Esophagus muscularis mucosa (tissue), 4 donors: ENCODE results near the gene DDX39B. TPM values are rescaled to one million over a fixed set of nuclear protein-coding genes. Genes with fewer than 3 reads are reported as not detected.

Experiments
- DNase-seq: peaks from one replicate; pipeline ENCODE4 v3.0.0-alpha.2; 2017; ENCODE audit errors: extremely low spot score
- H3K27ac ChIP-seq, 4 donors: fragments of 200-600 bp; sonication (generic); replicated peaks in 1 of 4; 1 replicate in 3 of 4; 2 replicates in 1 of 4; pipeline ENCODE4 v1.5.1; 2016 to 2019; ENCODE audit warnings: mild to moderate bottlenecking in 1 of 4
- H3K27me3 ChIP-seq, 4 donors: fragments of 200-600 bp; sonication (generic); one replicate each; pipeline versions ENCODE4 v1.5.1 to v1.6.0; 2016 to 2019
- H3K36me3 ChIP-seq, 4 donors: fragments of 200-600 bp; sonication (generic); one replicate each; pipeline ENCODE4 v1.5.1; 2016 to 2019
- H3K4me1 ChIP-seq, 4 donors: fragments of 200-600 bp; sonication (generic); one replicate each; pipeline ENCODE4 v1.5.1; 2016 to 2019
- H3K4me3 ChIP-seq, 4 donors: fragments of 200-600 bp; sonication (generic); 1 replicate in 2 of 4; 2 replicates in 2 of 4; pipeline ENCODE4 v1.5.1; 2016 to 2019; ENCODE audit warnings: mild to moderate bottlenecking in 4 of 4, moderate library complexity in 1 of 4
- H3K9me3 ChIP-seq, 4 donors: fragments of 200-600 bp; sonication (generic); 1 replicate in 3 of 4; 2 replicates in 1 of 4; pipeline ENCODE4 v1.5.1; 2016 to 2019
- CTCF ChIP-seq, 3 experiments: fragments of 200-600 bp in 2 of 3; fragments of 450-650 bp in 1 of 3; sonication (generic) in 2 of 3; IDR thresholded peaks; one replicate each; pipeline ENCODE4 v1.5.1; 2017 to 2019; ENCODE audit warnings: antibody characterized with exemption in 3 of 3, mild to moderate bottlenecking in 2 of 3, moderate library complexity in 1 of 3
- EP300 ChIP-seq: sonication (generic); formaldehyde crosslinking; IDR thresholded peaks from one replicate; pipeline ENCODE4 v1.6.1; 2017; ENCODE audit warnings: antibody characterized with exemption
- POLR2A ChIP-seq: fragments of 450-650 bp; IDR thresholded peaks from one replicate; pipeline ENCODE4 v1.6.1; 2017; ENCODE audit warnings: antibody characterized with exemption, moderate library complexity, mild to moderate bottlenecking, low read depth
- POLR2AphosphoS5 ChIP-seq, 2 donors: sonication (generic); formaldehyde crosslinking; IDR thresholded peaks; one replicate each; pipeline ENCODE4 v1.6.1; 2017; ENCODE audit warnings: antibody characterized with exemption in 2 of 2
- WGBS: methylation state at CpG from one replicate; pipeline ENCODE4 v1.1.5; 2018; 5-methylcytosine and 5-hydroxymethylcytosine counted together
- intact Hi-C: fragments of 100-400 bp; cut with DNase I; formaldehyde crosslinking; loops from one replicate; pipeline ENCODE4 v1.15.1; 2023
- total RNA-seq, 4 donors: library from RNA; depleted of rRNA; stranded (reverse); fragments of >200 nt; gene quantifications; one replicate each; pipeline versions ENCODE4 v1.1.0 to v1.2.1, GENCODE V29; 2016

DDX39B gene
- total RNA-seq, 4 donors from 2014 or later: 186 to 257 (median 213) TPM

- no peak overlapping the region for H3K4me3 ChIP-seq
- H3K9me3 ChIP-seq: no peaks in the 10 kb centered on the region
- TF ChIP-seq POLR2AphosphoS5 (IDR thresholded peaks at IDR 0.05) (no peak), POLR2A (no peak), EP300 (no peak), CTCF (IDR thresholded peaks at IDR 0.05) (no peak)
- H3K36me3 ChIP-seq: peaks cover 54 to 70% (median 69%) of the 10 kb centered on the region in 4 donors
- no peak overlapping the region for H3K27ac ChIP-seq
- DNase-seq: no peak
- no peaks in the 10 kb centered on the region for H3K27me3 ChIP-seq
- intact Hi-C loops: no loop called here
- 77% methylated on average over 7 of the region's 7 CpGs for WGBS
- H3K4me1 ChIP-seq: peaks cover 0 to 3% (median 1%) of the 10 kb centered on the region in 4 donors
Measured at GRCh38 chr6:31531162-31531561, 10.6 kb downstream of the DDX39B start.

DNA sequence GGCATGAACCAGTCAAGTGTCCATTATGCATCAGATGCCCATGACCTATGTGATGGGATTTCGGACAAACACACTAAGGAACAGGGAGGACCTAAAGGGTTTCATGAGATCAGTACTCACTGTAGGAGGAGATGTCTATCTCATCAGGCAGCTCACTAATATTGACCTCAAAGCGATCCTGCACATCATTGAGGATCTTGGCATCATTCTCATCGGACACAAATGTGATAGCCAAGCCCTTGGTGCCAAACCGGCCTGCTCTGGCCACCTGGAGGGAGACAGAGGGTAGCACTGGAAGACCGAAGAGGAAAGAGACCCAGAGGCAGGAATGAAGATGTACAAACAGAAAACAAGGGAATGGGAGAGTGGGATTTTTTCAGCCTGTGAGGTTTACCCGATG is 11.1 kb downstream of the DDX39B start:
- intact Hi-C loops: no loop called here
- Histone ChIP-seq H3K9me3 (no peaks in the 10 kb centered on the region), H3K27me3 (no peaks in the 10 kb centered on the region), H3K4me3 (no peak overlapping the region), H3K27ac (no peak overlapping the region), H3K4me1 (no peaks in the 10 kb centered on the region), H3K36me3 (peaks cover 49 to 65% (median 64%) of the 10 kb centered on the region in 4 donors)
- TF ChIP-seq POLR2A (no peak), POLR2AphosphoS5 (IDR thresholded peaks at IDR 0.05) (no peak), CTCF (IDR thresholded peaks at IDR 0.05) (no peak), EP300 (no peak)
- 66% methylated on average over 6 of the region's 6 CpGs for WGBS
- no peak for DNase-seq

- TF ChIP-seq POLR2A: no peak
- TF ChIP-seq EP300: no peak
- no peak for TF ChIP-seq POLR2AphosphoS5 (IDR thresholded peaks at IDR 0.05)
- no peak for TF ChIP-seq CTCF (IDR thresholded peaks at IDR 0.05)
- intact Hi-C loops: no loop called here
- Histone ChIP-seq H3K27ac (no peak overlapping the region), H3K9me3 (no peaks in the 10 kb centered on the region), H3K36me3 (peaks cover 38 to 54% (median 53%) of the 10 kb centered on the region in 4 donors), H3K4me3 (no peak overlapping the region), H3K27me3 (no peaks in the 10 kb centered on the region), H3K4me1 (no peaks in the 10 kb centered on the region)
- WGBS: 45% methylated on average over 7 of the region's 12 CpGs
- DNase-seq: no peak
Measured at GRCh38 chr6:31529329-31530150, 12.3 kb downstream of the DDX39B start.

- Histone ChIP-seq H3K4me3 (no peak within 1 kb of the TSS), H3K27ac (no peak within 1 kb of the TSS), H3K4me1 (no peaks in the 10 kb centered on the region), H3K9me3 (no peaks in the 10 kb centered on the region), H3K36me3 (peaks cover 32 to 47% (median 46%) of the 10 kb centered on the region in 4 donors), H3K27me3 (no peaks in the 10 kb centered on the region)
- DNase-seq: no peak
- TF ChIP-seq EP300 (no peak), CTCF (IDR thresholded peaks at IDR 0.05) (no peak), POLR2AphosphoS5 (IDR thresholded peaks at IDR 0.05) (no peak)
- WGBS: 76% methylated on average over 7 of the region's 7 CpGs
- intact Hi-C loops: no loop called here
Measured at GRCh38 chr6:31528821-31529328, 12.9 kb downstream of the DDX39B start, which contains the start of gene MCCD1. MCCD1 (plus strand) TSS chr6:31528962; CDS start chr6:31529015, 53 bp downstream.
